NCI-H446 (cell line): ENCODE data around the gene RPL36AL.
A peak's percentile ranks its signal among the peaks of the same experiment; 100 is the strongest.
"Not testable (repeated sequence)": the region's sequence is repeated elsewhere in the genome, so short reads cannot be mapped to it uniquely, and the experiment has no call there.

Source experiments
- DNase-seq, 2 experiments: peaks; one replicate each; lab custom pipeline; 2025; lab: John Stamatoyannopoulos, UW

Gene RPL36AL

DNA sequence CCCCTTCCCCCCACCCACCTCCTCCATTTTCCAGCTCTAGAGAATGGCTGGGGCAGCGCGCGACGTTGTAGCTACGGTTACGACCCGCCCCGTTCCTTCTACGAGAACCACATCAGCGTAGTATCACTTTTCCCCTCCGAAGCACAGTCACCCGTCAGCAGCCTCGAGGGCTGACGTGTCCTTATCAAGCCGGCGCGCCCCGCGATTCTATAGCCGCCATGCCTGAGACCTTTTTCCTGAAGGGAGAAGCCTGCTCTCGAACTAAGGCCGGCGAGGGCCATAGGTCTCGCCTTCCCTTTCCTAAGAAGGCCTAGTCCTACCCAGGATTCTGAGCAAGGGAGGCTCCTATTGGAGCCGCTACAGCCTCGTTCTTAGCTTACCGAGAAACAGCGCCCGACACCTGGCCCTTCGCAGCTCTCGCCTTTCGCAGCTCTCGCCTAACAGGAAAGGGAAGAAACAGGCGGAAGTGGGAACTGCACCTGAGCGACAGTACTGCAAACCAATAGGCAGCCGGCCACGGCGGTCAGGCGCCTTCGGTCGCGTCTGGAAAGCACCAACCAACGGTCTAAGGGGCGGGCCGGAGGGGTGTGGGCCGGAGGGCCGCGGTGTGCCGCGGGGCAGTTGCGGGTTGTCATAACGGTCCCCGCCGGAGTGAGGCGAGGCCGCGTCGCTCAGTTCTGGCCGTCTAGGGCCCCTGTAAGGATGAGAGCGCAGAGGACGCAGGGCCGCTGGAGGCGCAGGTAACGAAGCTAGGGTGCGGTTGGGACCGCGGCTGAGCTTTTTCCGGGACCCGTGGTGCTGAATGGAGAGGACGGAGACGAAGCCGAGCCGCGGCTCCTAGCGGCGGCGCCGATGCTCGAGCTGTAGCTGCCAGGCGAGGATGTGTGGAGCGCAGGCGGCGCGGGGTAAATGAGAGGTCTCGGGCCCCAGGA is at the start of gene RPL36AL, which contains the start of gene MGAT2:
TSS of gene RPL36AL (minus strand) at position 445 of the 932 bp plus-strand sequence. CDS start 1,522 bp downstream, outside the sequence.
TSS of gene MGAT2 (plus strand) at position 618 of the 932 bp plus-strand sequence. CDS start 470 bp downstream, outside the sequence.
- peak; percentile 91 to 96 for DNase-seq

DNA sequence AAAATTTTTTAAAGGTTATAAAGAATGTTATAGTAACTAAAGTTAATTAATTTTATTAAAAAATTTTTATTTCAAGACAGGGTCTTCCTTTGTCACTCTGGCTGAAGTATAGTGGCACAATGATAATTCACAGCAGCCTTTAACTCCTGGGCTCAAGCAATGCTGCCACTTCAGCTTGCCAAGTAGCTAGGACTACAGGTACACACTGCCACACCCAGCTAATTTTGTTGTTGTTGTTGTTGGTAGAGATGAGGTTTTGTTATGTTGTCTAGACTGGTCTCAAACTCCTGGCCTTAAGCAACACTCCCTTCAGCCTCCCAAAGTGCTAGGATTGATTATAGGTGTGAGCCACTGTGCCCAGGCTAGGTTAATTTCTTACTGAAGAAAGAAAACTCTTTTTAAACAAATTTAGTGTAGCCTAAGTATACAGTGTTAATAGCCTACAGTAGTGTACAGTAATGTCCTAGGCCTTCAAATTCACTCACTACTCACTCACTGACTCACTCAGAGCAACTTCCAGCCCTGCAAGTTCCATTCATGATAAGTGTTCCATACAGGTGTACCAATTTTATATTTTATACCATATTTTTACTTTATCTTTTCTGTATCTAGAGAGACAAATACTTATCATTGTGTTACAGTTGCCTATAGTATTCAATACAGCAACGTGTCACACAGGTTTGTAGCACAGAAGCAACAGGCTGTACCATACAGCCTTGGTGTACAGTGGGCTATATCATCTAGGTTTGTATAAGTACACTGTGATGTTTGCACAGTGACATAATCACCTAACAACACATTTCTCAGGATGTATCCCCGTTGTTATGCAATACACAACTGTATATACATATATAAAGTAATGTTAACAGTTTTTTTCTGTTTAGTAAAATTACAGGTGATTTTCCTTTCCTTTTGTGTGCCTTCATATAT is 39.4 kb upstream of the RPL36AL start:
- no peak for DNase-seq

DNA sequence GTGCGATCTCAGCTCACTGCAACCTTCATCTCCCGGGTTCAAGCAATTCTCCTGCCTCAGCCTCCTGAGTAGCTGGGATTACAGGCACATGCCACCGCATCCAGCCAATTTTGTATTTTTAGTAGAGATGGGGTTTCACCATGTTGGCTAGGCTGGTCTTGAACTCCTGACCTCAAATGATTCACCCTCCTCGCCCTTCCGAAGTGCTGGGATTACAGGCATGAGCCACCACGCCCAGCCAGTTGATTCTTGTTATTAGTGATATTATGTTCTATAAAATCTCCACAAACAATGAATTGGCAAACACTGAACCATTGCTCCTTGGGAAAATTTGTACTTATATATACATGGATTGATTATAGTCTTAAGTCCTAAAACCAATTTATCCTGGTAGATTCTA is 37.1 kb upstream of the RPL36AL start:
- not testable (repeated sequence) for DNase-seq

DNA sequence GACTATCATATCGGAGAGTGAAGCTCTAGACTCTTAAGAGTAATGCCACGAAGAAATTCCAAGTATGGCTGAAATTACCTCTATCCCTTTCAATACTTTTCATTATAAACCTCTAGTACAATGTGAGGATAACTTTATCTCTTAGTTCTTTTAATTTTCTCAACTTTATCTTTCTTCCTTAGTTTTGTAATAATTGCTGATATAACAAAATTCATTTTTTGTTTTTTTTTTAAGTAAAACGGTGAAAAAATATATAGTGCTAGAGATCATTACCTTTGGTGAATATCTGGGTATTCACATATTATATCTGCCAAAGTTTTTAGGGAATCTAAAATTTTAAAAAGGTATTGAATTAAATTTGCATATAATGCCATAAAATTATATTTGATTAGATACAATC is 34.1 kb upstream of the RPL36AL start:
- DNase-seq = no peak

DNA sequence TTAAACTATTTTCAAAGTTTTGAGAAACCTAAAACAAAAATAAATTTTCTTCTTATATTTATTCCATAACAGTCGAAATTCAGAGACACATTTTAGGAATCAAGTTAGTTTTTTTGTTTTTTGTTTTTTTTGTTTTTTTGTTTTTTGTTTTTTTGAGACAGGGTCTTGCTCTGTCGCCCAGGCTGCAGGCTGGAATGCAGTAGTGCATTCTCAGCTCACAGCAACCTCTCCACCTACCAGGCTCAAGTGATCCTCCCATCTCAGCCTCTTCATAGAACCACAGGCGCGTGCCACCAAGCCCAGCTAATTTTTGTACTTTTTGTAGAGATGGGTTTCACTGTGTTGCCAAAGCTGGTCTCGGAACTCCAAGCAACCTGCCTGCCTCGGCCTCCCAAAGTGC is 33.1 kb upstream of the RPL36AL start:
- DNase-seq = no peak

DNA sequence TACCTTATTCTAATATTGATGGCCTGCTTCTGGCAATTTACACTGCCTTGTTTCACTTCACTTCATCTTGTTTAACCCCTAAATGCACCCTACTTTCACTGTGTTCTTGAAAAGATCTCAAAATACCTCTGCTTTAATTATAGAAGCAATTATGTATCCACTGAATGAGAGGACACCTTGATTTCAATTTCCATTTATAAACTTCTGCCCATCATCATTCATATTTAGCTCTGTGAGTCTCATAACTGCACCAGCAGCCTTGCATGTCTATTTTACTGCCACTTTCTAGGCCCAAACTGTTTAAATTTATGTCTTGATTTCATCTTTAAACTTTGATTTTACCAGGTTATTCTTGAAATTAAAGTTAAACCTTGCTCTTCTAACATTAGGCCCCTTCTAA is 21.7 kb upstream of the RPL36AL start:
- no peak for DNase-seq

DNA sequence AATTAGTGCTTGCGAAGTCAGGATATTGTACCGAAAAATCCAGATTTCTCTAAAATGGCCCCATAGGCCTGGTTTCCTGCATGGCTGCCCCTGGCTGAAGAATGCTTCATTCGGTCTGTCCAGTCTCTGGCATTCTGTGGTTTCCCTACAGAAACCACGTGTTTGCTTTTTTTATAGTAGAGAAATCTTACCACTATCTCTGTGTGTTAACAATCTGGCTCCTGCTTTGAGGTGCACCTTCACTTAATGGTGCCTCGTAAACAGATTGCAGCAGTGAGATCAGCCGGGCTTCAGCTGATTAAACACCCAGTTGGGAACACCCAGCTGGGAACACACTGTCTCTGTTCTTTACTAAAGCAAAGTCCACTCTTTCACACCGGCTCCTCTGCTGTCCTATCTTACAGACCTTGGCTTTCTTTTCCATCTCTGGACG is 21.3 kb upstream of the RPL36AL start:
- DNase-seq = no peak

DNA sequence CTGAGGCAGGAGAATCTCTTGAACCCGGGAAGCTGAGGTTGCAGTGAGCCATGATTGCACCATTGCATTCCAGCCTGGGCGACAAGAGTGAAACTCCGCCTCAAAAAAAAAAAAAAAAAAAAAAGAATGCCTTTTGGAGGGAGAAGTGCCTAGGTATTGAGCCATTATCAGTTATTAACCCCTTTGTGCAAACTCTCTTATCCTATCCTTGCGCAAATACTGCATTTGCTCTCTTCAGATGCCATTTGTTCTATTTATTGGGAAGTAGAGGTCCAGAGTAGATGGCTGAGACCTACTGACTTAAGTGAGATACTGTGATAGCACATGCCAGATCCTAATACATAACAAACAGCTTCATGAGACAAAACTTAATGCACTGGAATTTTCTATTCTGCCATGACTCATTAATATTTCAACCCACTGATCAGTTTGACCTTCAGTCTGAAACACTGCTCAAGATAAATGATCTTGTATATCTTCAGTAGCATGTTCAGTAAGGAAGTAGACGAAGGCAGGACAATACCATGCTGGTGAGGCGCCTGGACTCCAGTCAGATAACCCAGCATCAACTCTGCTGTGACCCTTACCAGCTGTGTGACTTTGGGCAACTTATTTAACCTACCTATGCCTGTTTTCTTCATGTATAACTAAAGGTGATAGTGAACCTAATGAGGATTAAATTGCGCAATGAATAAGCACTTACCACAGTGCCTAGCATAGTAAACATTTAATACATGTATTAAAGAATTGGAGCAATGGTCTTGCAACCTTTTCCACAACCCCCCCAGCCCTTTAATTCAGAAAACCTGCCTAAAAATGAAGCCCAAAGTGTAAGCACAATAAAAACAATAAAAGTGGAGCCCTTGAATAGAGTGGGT is 20.4 kb upstream of the RPL36AL start:
- DNase-seq = no peak

DNA sequence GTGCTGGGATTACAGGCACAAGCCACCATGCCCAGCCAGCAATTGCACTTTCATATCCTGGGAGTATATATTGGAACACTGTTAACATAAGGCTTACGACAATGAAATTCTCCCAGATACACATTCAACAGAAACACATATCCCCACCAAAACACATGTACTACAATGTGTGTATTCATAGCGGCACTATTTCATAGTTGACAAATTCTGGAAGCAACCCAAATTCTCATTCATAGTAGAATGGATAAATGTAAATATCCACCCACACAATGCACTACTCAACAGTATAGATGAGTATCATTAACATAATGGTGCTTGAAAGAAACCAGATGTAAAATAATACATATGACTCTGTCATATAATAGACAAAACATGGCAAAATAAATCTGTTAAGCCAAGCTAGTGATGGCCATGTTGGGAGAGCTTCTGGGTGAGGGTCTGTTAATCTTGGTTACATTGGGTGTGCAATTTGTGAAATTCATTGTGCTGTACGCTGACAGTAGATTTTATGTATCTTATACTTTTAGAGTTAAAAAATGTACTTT is 17.2 kb upstream of the RPL36AL start:
- no peak for DNase-seq

DNA sequence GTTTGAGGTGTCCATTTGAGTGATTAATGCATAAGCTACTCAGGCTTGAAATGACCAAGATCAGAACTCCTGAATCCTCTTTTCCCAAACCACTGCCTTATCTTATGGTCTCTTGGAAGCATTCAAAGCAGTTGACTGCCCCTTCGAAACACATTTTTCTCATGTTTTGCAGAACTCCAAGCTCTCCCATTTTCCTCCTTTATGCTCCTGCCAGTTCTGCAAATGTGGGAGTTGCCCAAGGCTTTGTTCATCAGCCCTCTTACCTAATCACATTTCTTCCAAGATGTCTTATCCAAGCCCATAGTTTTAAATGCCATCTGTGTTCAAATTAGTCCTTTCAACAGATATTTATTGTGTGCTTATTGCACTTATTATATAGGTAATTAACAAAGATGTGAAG is 16.4 kb upstream of the RPL36AL start:
- no peak for DNase-seq

DNA sequence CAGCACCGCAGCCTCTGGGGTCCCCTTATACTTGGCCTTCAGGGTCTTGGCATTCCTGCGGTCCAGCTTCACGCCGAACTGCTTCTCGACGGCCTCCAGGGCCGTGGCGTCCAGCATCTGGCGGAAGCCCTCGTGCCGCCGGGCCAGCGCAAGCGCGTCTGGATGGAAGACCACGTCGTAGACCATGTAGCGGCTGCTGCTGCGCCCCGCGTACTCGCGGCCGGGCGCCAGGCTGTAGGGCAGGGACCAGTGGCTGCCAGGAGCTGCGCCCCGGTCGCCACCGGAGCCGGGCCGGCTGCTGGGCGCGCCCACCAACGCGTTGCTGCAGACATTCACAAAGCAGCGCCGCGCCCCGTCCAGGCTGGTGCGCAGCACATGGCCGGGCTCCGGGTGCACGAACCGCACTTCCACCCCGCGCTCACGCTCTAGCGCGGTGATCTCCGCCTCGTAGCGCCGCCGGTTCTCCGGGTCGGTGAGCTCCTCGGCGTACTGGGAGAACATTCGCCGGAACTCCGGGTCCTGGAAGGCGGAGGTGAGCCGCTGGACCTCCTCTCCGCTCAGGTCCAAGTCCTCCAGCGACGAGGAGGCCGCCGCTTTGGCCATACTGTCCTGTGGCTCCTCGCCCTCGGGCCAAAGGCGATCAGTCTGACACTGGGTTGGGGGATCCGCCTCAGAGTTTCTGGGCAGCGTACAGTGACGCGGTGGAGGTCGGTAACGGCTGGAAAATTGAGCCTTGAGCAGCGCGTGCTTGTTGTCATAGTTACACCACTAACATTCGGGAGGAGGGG is 14.3 kb upstream of the RPL36AL start, which contains the start of gene DNAAF2:
TSS of gene DNAAF2 (minus strand) at position 698 of the 788 bp plus-strand sequence. CDS start at position 603, 95 bp downstream.
- DNase-seq = peak in 1 of 2 experiments; percentile 57

DNA sequence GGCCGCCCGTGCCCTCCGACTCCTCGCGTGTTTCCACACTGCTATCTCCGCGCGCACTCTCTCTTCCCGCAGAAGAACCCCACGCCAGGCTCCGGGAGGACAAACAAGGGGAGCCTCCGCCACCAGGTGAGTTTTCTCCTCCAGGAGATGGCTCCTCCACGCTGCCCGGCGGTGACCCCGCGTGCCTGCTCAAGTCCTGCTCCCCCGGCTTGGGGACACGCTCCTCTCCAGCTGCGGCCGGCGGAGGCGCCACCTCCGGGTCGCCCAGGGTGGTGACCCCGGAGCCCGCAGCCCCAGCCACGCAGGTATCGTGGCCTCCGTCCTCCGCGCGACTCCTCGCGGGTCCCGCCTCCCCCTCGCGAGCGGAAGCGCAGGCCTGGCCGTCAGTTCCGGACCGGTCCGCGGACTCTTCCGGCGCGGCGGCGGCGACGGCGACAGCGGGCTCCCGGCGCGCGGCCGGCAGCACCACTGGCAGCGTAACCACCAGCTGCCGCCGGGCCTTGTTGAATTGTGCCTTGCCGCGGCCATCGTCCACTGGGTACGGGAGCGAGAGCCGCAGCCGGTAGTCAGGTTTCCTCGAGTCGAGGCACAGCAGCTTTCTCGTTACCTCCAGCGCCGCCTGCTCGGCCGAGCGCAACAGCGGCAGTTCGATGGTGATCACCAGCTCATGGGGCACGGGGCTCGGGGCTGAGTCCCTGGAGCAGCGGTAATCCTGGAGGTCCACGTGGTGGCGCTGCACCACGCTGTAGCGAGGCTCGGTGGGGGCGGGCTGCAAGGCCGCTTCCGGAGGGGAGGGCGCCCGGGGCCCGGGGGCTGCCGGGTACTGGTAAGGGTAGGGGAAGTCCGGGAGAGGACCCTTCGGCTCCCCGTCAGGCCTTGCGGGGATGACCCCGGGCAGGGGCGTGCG is 13.5 kb upstream of the RPL36AL start:
- peak; percentile 92 to 95 for DNase-seq

DNA sequence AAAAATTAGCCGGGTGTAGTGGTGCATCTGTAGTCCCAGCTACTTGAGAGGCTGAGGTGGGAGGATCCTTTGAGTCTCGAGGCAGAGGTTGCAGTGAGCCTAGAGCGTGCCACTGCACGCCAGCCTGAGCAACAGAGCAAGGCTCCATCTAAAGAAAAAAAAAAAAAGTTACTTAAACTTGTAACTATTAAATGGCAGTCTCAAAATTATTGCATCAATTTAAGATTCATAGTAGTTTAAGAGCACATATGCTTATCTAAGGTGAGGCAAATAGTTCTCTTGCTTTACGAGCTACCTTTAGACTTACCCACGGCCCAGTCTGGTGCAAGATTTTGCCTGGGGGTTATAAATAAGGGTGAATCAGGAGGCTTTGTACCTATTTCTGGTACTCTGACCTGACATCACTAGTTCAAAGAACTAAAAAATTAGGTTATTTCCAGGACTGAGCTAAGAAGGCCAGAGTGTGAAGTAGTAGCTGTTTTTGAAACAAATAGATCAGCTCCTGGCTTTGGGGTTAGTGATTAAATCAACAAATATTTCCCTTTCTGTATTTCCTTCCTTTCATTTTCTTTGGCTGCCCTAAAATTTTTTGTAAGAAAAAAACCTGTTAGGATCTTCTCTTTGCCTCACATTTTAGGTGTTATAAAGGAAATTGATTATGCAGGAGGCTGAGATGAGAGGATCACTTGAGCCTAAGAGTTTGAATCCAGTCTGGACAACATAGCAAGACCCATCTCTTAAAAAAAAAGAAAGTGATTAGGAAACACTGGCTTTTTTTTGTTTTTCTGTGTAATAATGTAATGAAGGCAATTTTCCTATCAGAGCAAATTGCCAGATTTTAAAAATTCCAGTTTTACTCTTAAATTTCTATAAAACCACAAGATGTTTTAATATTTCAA is 3.8 kb upstream of the RPL36AL start:
- DNase-seq = no peak

DNA sequence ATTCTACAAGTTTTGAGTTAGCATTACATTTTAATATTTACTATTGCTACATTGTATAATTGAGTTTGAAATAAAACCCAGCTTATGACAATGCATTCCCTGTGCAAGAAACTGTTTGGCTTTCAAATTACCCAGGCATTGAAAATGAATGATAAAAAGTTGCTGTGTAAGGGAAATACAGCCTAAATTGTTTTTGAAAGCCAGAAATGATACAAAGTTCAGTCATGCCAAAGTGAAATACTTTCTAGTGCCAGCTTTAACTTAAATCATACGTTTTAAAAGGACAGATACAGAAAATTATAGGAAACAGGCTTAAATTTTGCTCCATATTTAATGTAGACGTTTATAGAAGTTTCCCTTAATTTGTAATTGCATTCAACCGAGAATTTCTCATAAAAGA is 3.0 kb upstream of the RPL36AL start:
- DNase-seq = no peak

DNA sequence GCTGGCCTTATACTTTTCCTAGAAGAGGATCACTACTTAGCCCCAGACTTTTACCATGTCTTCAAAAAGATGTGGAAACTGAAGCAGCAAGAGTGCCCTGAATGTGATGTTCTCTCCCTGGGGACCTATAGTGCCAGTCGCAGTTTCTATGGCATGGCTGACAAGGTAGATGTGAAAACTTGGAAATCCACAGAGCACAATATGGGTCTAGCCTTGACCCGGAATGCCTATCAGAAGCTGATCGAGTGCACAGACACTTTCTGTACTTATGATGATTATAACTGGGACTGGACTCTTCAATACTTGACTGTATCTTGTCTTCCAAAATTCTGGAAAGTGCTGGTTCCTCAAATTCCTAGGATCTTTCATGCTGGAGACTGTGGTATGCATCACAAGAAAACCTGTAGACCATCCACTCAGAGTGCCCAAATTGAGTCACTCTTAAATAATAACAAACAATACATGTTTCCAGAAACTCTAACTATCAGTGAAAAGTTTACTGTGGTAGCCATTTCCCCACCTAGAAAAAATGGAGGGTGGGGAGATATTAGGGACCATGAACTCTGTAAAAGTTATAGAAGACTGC is 1.7 kb upstream of the RPL36AL start:
- DNase-seq = no peak

DNA sequence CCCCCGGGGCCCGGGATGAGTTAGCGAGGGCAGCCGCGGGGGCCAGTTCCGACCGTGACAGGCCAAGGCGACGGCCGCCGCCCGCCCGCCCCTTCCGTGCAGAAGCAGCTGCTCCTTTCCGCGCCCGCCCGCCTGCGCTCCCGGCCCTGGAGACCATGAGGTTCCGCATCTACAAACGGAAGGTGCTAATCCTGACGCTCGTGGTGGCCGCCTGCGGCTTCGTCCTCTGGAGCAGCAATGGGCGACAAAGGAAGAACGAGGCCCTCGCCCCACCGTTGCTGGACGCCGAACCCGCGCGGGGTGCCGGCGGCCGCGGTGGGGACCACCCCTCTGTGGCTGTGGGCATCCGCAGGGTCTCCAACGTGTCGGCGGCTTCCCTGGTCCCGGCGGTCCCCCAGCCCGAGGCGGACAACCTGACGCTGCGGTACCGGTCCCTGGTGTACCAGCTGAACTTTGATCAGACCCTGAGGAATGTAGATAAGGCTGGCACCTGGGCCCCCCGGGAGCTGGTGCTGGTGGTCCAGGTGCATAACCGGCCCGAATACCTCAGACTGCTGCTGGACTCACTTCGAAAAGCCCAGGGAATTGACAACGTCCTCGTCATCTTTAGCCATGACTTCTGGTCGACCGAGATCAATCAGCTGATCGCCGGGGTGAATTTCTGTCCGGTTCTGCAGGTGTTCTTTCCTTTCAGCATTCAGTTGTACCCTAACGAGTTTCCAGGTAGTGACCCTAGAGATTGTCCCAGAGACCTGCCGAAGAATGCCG is 872 bp upstream of the RPL36AL start:
- peak in 1 of 2 experiments; percentile 66 for DNase-seq

DNA sequence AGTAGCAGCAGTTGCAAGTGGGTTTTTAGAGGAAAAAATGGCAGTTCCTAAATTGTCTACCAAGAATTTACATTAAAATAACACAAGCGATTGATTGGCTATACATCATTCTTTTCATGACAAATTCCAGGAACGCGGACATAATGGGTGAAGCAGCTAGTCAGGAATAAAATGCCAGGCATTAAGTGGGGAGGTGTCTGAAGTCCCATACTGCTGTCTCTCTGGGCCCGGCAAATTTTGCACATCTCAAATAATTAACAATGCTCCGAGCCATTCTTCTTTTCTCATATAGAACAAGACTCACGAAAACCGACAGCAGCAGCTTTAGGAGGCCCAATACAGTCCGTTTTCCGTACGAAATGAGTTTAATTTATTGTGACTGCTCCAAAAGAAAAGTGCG is 696 bp downstream of the RPL36AL start:
- no peak for DNase-seq
